SK-N-MC (cell line): ENCODE measurements around the gene TMEM145.

Experiments used
- DNase-seq: peaks from one replicate; pipeline ENCODE4 v3.0.0-alpha.2; 2011; ENCODE audit warnings: low read depth, low spot score
- H3K27ac ChIP-seq: fragments of 200-600 bp; sonication (generic); 2 replicates; pipeline ENCODE4 v1.5.1; 2016; ENCODE audit warnings: mixed run types
- H3K36me3 ChIP-seq: fragments of 200-600 bp; sonication (generic); 2 replicates; pipeline ENCODE4 v1.6.1; 2017; ENCODE audit warnings: antibody characterized with exemption, low read length, mixed read lengths; ENCODE audit not compliant: insufficient read depth
- H3K4me3 ChIP-seq: fragments of 200-600 bp; sonication (generic); 2 replicates; pipeline ENCODE4 v1.5.1; 2016
- H3K9ac ChIP-seq: fragments of 200-600 bp; sonication (generic); 2 replicates; pipeline ENCODE4 v1.8.0; 2017; ENCODE audit warnings: mixed run types, mixed read lengths; ENCODE audit not compliant: insufficient read length
- H3K9me3 ChIP-seq: fragments of 200-600 bp; sonication (generic); 2 replicates; pipeline ENCODE4 v1.6.1; 2017; ENCODE audit warnings: low read depth, mild to moderate bottlenecking, antibody characterized with exemption, low read length, moderate library complexity, mixed read lengths
- EZH2 ChIP-seq: fragments of 200-600 bp; sonication (generic); IDR thresholded peaks from one replicate; pipeline ENCODE4 v1.6.1; 2017; ENCODE audit warnings: antibody characterized with exemption
- FOXP2 ChIP-seq: optimal IDR thresholded peaks from 2 replicates; pipeline ENCODE3; 2011; ENCODE audit warnings: mild to moderate bottlenecking, moderate library complexity; ENCODE audit not compliant: insufficient read depth; ENCODE audit errors: extremely low read length, control extremely low read depth
- POLR2AphosphoS5 ChIP-seq: IDR thresholded peaks from 2 replicates; pipeline ENCODE4 v1.6.1; 2012; ENCODE audit warnings: mild to moderate bottlenecking, low read depth, low read length, borderline replicate concordance

Gene TMEM145

DNA sequence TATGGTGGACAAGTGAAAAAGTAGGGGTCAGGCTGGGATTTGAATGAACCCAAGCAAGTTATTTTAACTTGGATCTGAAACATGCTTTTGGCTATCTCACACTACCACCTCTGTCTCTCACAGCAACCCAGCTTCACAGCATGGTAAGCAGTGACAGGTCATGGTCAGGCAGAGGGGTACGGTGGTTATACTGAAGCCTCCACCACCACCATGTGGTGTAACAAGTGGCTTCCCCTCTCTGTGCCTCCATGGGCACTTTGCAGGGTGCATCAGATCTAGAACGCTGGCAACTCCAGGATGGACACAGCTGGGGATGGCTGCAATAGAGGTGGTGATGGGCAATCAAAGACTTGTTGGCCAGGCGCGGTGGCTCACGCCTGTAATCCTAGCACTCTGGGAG, 739 bp upstream of the TMEM145 start:
- no peak overlapping the region for H3K27ac ChIP-seq
- no peak overlapping the region for H3K4me3 ChIP-seq
- no peak overlapping the region for H3K9ac ChIP-seq
- H3K9me3 ChIP-seq, result no peaks in the 10 kb centered on the region
- no peak for DNase-seq
- TF ChIP-seq FOXP2, result no peak
- no peak for TF ChIP-seq EZH2
- no peaks in the 10 kb centered on the region for H3K36me3 ChIP-seq

DNA sequence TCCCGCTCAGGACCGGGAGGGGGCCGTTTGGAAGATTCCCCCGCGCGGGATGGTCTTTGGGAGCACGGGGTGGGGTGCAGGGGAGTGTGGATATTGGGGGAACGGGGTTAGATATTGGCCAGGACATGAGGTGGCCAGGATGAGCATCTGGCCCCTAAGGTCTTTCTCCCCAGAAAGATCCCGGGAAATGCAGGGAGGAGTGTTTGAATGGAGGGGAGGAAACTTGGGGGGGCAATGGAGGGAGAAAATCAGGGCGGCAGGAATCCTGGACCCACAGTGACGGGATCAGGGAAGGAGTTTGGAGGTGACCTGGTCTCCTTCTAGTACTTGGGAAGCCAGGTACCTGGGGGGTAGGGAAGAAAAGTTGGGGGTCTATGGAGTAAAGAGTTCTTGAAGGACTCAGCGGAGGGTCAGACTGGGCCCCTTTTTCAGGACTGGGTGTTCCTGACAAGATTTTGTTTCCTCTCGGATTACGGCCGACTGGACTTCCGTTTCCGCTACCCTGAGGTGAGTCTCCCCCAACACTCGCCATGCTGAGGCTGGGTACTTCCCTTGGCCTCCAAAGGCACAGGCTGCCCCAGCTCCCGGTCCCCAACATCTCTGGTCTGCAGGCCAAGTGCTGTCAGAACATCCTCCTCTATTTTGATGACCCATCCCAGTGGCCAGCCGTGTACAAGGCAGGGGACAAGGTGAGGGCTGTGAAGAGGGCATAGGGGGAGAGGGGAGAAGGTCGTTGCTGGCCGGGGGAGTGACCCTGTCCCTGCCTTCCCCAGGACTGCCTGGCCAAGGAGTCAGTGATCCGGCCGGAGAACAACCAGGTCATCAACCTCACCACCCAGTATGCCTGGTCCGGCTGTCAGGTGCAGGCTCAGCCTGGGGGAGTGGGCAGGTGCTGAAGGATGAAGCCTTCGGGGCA, 989 bp downstream of the TMEM145 start:
- Histone ChIP-seq H3K36me3 (no peaks in the 10 kb centered on the region), H3K4me3 (no peak overlapping the region), H3K9ac (no peak overlapping the region), H3K27ac (no peak overlapping the region), H3K9me3 (no peaks in the 10 kb centered on the region)
- DNase-seq, result no peak
- TF ChIP-seq EZH2 (no peak), FOXP2 (no peak), POLR2AphosphoS5 (no peak)

DNA sequence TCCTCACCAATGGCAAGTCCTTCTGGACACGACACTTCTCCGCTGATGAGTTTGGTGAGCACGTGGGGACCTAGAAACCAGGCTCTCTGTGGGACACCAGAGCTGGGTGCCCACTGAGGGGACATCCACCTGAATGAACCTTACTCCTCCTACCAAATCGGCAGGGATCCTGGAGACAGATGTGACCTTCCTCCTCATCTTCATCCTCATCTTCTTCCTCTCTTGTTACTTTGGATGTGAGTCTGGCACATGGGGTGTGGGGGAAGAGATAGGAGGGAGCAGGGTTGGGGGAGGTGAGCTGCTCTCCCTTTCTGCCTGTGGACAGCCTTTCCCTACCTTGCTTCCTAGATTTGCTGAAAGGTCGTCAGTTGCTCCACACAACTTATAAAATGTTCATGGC, 1.9 kb downstream of the TMEM145 start:
- H3K4me3 ChIP-seq, result no peak overlapping the region

DNA sequence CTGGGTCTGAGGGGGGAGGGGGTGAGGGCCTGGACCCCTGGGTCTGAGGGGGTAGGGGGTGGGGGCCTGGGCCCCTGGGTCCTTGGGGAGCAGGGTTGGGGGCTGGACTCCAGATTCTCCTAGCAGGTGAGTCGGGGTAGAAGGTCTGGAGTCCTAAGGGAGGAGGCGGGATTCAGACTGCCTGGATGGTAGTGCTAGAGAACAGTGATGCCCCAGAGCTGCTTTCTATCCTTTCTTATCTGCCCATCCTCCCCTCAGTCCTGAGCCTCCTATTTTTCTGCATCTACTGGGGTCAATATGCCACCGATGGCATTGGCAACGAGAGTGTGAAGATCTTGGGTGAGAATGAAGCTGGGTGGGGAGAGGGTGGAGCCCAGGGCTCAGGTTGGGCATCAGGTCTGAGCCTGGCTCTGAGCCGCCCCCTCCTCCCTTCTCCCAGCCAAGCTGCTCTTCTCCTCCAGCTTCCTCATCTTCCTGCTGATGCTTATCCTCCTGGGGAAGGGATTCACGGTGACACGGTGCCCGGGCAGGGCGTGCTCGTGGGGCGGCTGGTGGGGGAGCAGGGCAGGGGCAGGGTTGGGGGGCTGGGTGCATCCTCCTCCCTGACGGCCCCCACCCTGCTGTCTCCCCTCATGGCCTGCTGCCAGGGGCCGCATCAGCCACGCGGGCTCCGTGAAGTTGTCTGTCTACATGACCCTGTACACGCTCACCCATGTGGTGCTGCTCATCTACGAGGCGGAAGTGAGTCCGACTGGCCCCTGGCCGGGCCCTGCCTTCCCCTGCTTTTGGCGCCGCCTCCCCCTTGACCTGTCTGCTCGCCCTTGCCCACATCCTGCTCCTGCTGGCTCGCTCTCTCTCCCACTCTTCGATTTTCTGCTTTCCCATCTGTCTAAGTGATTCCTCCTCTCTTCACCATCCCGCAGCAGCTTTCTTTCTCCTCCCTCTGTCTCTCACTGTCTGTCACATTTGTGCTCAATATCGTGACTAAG, 3.4 kb downstream of the TMEM145 start:
- TF ChIP-seq POLR2AphosphoS5 (no peak), EZH2 (no peak), FOXP2 (no peak)
- no peak for DNase-seq

More for the DNA sequence above, 1.9 kb downstream of the TMEM145 start:
- no peaks in the 10 kb centered on the region for H3K36me3 ChIP-seq
- no peak for DNase-seq
- H3K27ac ChIP-seq, result no peak overlapping the region
- no peaks in the 10 kb centered on the region for H3K9me3 ChIP-seq
- TF ChIP-seq FOXP2, result no peak
- TF ChIP-seq POLR2AphosphoS5, result no peak
- TF ChIP-seq EZH2, result no peak
- H3K9ac ChIP-seq, result no peak overlapping the region

DNA sequence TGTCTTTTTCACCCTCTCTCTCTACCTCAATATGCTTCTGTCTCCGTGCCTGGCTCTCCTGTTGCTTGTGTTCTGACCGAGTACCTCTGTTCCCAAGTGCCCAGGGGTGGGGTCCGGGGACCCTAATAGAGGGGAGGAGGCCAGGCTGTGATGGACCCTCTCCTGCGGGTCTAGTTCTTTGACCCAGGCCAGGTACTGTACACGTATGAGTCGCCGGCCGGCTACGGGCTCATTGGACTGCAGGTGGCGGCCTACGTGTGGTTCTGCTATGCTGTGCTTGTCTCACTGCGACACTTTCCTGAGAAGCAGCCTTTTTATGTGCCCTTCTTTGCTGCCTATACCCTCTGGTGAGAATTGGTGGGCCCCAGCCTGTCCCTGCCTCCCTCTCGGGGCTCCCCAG, 4.4 kb downstream of the TMEM145 start:
- no peak for DNase-seq
- H3K36me3 ChIP-seq, result no peaks in the 10 kb centered on the region
- H3K9ac ChIP-seq, result no peak overlapping the region
- H3K4me3 ChIP-seq, result no peak overlapping the region
- H3K27ac ChIP-seq, result no peak overlapping the region
- H3K9me3 ChIP-seq, result no peaks in the 10 kb centered on the region
- TF ChIP-seq EZH2 (no peak), POLR2AphosphoS5 (no peak), FOXP2 (no peak)

More for the DNA sequence above, 3.4 kb downstream of the TMEM145 start:
- H3K9me3 ChIP-seq, result no peaks in the 10 kb centered on the region
- no peak overlapping the region for H3K27ac ChIP-seq
- H3K4me3 ChIP-seq, result no peak overlapping the region
- no peak overlapping the region for H3K9ac ChIP-seq
- H3K36me3 ChIP-seq, result no peaks in the 10 kb centered on the region

DNA sequence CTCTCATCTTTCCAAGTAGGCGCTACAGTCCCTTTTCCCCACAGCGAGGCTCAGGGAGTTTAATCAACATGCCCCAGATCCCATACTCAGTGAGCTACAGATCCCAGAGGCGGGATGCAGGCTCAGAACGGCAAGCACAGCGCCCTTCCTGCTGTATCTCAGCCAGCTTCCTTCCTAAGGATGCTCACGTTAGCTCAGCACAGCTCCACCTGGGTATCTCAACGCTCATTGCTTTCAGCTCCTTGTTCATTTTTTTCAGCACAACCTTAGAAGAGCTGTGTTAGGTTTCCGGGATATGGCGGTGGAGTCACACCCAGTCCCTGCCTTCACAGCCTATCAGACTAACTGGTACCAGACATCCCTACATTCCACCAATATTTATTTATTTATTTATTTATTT, 9.2 kb downstream of the TMEM145 start:
- DNase-seq, result no peak
- TF ChIP-seq EZH2 (no peak), POLR2AphosphoS5 (no peak), FOXP2 (no peak)
- H3K27ac ChIP-seq, result no peak overlapping the region
- no peak overlapping the region for H3K9ac ChIP-seq
- no peaks in the 10 kb centered on the region for H3K36me3 ChIP-seq
- H3K4me3 ChIP-seq, result no peak overlapping the region
- H3K9me3 ChIP-seq, result no peaks in the 10 kb centered on the region

DNA sequence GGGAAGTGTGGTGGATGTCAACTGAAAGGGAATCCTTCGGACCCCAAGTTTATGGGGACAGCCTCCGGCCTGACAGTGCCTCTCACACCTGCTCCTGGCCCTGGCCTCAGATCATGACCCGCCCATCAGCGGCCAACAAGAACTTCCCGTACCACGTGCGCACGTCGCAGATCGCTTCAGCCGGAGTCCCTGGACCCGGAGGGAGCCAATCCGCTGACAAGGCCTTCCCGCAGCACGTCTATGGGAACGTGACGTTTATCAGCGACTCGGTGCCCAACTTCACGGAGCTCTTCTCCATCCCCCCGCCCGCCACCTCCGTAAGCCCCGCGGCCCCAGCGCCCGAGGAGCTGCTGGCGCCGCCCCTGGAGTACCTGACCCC, 10.4 kb downstream of the TMEM145 start:
- TF ChIP-seq EZH2, result no peak
- TF ChIP-seq FOXP2, result no peak
- TF ChIP-seq POLR2AphosphoS5, result no peak
- H3K9ac ChIP-seq, result no peak overlapping the region
- no peak overlapping the region for H3K4me3 ChIP-seq
- H3K36me3 ChIP-seq, result no peaks in the 10 kb centered on the region
- no peak overlapping the region for H3K27ac ChIP-seq
- no peaks in the 10 kb centered on the region for H3K9me3 ChIP-seq
- no peak for DNase-seq
